Measurements from ENCODE around the gene INSM1. TPM values are rescaled to one million over a fixed set of nuclear protein-coding genes. Genes with fewer than 3 reads are reported as not detected.

INSM1 gene
- total RNA-seq, 2 donors from 2014 or later = not detected

- intact Hi-C loops (cut with DNase I) = no loop called here
- DNase-seq (ENCODE audit: low spot score) = no peak
Measured at GRCh38 chr20:20386192-20386591, 18.3 kb downstream of the INSM1 start.

GRCh38 chr20:20390393-20390792, 22.5 kb downstream of the INSM1 start:
- intact Hi-C loops (cut with DNase I) = no loop called here
- DNase-seq (ENCODE audit: low spot score) = no peak

- intact Hi-C loops (cut with DNase I) = no loop called here
- no peak for DNase-seq (ENCODE audit: low spot score)
Measured at GRCh38 chr20:20391115-20391514, 23.2 kb downstream of the INSM1 start.

GRCh38 chr20:20391766-20392165, 23.9 kb downstream of the INSM1 start:
- no peak for DNase-seq (ENCODE audit: low spot score)

GRCh38 chr20:20393207-20394120, 25.6 kb downstream of the INSM1 start:
- intact Hi-C loops (cut with DNase I) = no loop called here
- DNase-seq (ENCODE audit: low spot score) = no peak

More at GRCh38 chr20:20391766-20392165, 23.9 kb downstream of the INSM1 start:
- intact Hi-C loops (cut with DNase I) = no loop called here

- intact Hi-C loops (cut with DNase I) = no loop called here
- no peak for DNase-seq (ENCODE audit: low spot score)
Measured at GRCh38 chr20:20395087-20395486, 27.2 kb downstream of the INSM1 start.

- intact Hi-C loops (cut with DNase I) = no loop called here
- no peak for DNase-seq (ENCODE audit: low spot score)
Measured at GRCh38 chr20:20395903-20396568, 28.1 kb downstream of the INSM1 start.

- no peak for DNase-seq (ENCODE audit: low spot score)
- intact Hi-C loops (cut with DNase I) = no loop called here
Measured at GRCh38 chr20:20396794-20397193, 28.9 kb downstream of the INSM1 start.

- intact Hi-C loops (cut with DNase I) = no loop called here
Measured at GRCh38 chr20:20398123-20398522, 30.2 kb downstream of the INSM1 start.

GRCh38 chr20:20399531-20400500, 31.9 kb downstream of the INSM1 start:
- intact Hi-C loops (cut with DNase I) = loop anchor here in 1 of 2 donors (10.0 kb wide), 1 partner anchor 55 kb away; no protein-coding TSS in a partner anchor
- DNase-seq (ENCODE audit: low spot score) = no peak

More at GRCh38 chr20:20398123-20398522, 30.2 kb downstream of the INSM1 start:
- no peak for DNase-seq (ENCODE audit: low spot score)

- DNase-seq (ENCODE audit: low spot score) = no peak
- intact Hi-C loops (cut with DNase I) = loop anchor here in 1 of 2 donors (10.0 kb wide), 1 partner anchor 57 kb away; no protein-coding TSS in a partner anchor
Measured at GRCh38 chr20:20401991-20402390, 34.1 kb downstream of the INSM1 start.

GRCh38 chr20:20404633-20405032, 36.7 kb downstream of the INSM1 start:
- DNase-seq (ENCODE audit: low spot score) = no peak
- intact Hi-C loops (cut with DNase I) = loop anchor here in 1 of 2 donors (10.0 kb wide), 1 partner anchor 60 kb away; no protein-coding TSS in a partner anchor

- DNase-seq (ENCODE audit: low spot score) = no peak
- intact Hi-C loops (cut with DNase I) = loop anchor here in 1 of 2 donors (10.0 kb wide), 1 partner anchor 61 kb away; no protein-coding TSS in a partner anchor
Measured at GRCh38 chr20:20405623-20406022, 37.7 kb downstream of the INSM1 start.

- no peak for DNase-seq (ENCODE audit: low spot score)
- intact Hi-C loops (cut with DNase I) = loop anchor here in 1 of 2 donors (10.0 kb wide), 1 partner anchor 62 kb away; no protein-coding TSS in a partner anchor
Measured at GRCh38 chr20:20406306-20406705, 38.4 kb downstream of the INSM1 start.

GRCh38 chr20:20407891-20408805, 40.2 kb downstream of the INSM1 start:
- intact Hi-C loops (cut with DNase I) = loop anchor here in 1 of 2 donors (10.0 kb wide), 1 partner anchor 63 kb away; no protein-coding TSS in a partner anchor
- no peak for DNase-seq (ENCODE audit: low spot score)

- no peak for DNase-seq (ENCODE audit: low spot score)
- intact Hi-C loops (cut with DNase I) = loop anchor here in 1 of 2 donors (10.0 kb wide), 1 partner anchor 65 kb away; no protein-coding TSS in a partner anchor
Measured at GRCh38 chr20:20409331-20409730, 41.4 kb downstream of the INSM1 start.

- DNase-seq (ENCODE audit: low spot score) = no peak
- intact Hi-C loops (cut with DNase I) = no loop called here
Measured at GRCh38 chr20:20410678-20411077, 42.8 kb downstream of the INSM1 start.

GRCh38 chr20:20411402-20411801, 43.5 kb downstream of the INSM1 start:
- DNase-seq (ENCODE audit: low spot score) = no peak
- intact Hi-C loops (cut with DNase I) = no loop called here

Data from posterior vena cava (tissue), 2 donors.